Naive thymus-derived CD8-positive, alpha-beta T cell (primary cell): ENCODE results near the gene DR1. TPM values are rescaled to one million over a fixed set of nuclear protein-coding genes. Genes with fewer than 3 reads are reported as not detected.

Experiments used
- ATAC-seq, 2 donors: fragments of 150-1000 bp; cut with Tn5 transposase in 1 of 2; sonication (Bioruptor Pico), chemical (Tn5 transposase) in 1 of 2; 1 replicate in 1 of 2; 2 replicates in 1 of 2; pipeline ENCODE4 v1.10.0; 2021; ENCODE audit warnings: mild to moderate bottlenecking in 2 of 2, moderate library complexity in 2 of 2
- POLR2A ChIA-PET: fragments of 350-600 bp; sonication (Branson Sonifier 250); formaldehyde crosslinking; loops from one replicate; lab custom pipeline; 2021; ENCODE audit warnings: antibody characterized with exemption; lab: Charles Lee
- DNase-seq, 10 donors: peaks; one replicate each; pipeline versions ENCODE4 v3.0.0 to v3.0.0-alpha.2; 2020 to 2022
- H3K27ac Mint-ChIP-seq, 10 donors: one replicate each; pipeline ENCODE4 v1.8.0; 2020 to 2022; ENCODE audit warnings: mild to moderate bottlenecking in 10 of 10, mixed read lengths in 10 of 10, moderate library complexity in 4 of 10, inconsistent platforms in 1 of 10
- H3K27me3 Mint-ChIP-seq, 5 donors: one replicate each; pipeline ENCODE4 v1.8.0; 2021 to 2022; ENCODE audit warnings: mixed read lengths in 5 of 5
- H3K36me3 Mint-ChIP-seq, 3 donors: one replicate each; pipeline ENCODE4 v1.8.0; 2020 to 2022; ENCODE audit warnings: mixed read lengths in 3 of 3, mild to moderate bottlenecking in 2 of 3, inconsistent platforms in 1 of 3
- H3K4me1 Mint-ChIP-seq, 4 donors: one replicate each; pipeline ENCODE4 v1.8.0; 2021 to 2022; ENCODE audit warnings: mixed read lengths in 4 of 4
- H3K4me3 Mint-ChIP-seq, 10 donors: one replicate each; pipeline ENCODE4 v1.8.0; 2020 to 2022; ENCODE audit warnings: mild to moderate bottlenecking in 10 of 10, mixed read lengths in 10 of 10, moderate library complexity in 6 of 10, inconsistent platforms in 1 of 10
- H3K9me3 Mint-ChIP-seq, 9 donors: one replicate each; pipeline ENCODE4 v1.8.0; 2020 to 2022; ENCODE audit warnings: mixed read lengths in 9 of 9, mild to moderate bottlenecking in 3 of 9, inconsistent platforms in 1 of 9, moderate library complexity in 1 of 9
- polyA plus RNA-seq, 3 donors: library from polyadenylated mRNA; unstranded; fragments of 300-500 nt; fragmentation: Illumina TruSeq; gene quantifications; one replicate each; pipeline ENCODE4 v1.2.3, GENCODE V29; 2021
- total RNA-seq, 8 experiments: library from RNA in 2 of 8; stranded (reverse) in 2 of 8; gene quantifications; one replicate each; pipeline ENCODE4 v1.2.3 and lab custom pipeline; 2021 to 2026

Gene DR1
- total RNA-seq = 10 to 100 TPM; 65.0 to 66.7 TPM
- 10 to 100 TPM; 54.3 to 68.3 (median 66.0) TPM for polyA plus RNA-seq
- 45.3 to 165 (median 112) reads per million in 6 experiments for total RNA-seq (lab: John Stamatoyannopoulos, UW)

DNA sequence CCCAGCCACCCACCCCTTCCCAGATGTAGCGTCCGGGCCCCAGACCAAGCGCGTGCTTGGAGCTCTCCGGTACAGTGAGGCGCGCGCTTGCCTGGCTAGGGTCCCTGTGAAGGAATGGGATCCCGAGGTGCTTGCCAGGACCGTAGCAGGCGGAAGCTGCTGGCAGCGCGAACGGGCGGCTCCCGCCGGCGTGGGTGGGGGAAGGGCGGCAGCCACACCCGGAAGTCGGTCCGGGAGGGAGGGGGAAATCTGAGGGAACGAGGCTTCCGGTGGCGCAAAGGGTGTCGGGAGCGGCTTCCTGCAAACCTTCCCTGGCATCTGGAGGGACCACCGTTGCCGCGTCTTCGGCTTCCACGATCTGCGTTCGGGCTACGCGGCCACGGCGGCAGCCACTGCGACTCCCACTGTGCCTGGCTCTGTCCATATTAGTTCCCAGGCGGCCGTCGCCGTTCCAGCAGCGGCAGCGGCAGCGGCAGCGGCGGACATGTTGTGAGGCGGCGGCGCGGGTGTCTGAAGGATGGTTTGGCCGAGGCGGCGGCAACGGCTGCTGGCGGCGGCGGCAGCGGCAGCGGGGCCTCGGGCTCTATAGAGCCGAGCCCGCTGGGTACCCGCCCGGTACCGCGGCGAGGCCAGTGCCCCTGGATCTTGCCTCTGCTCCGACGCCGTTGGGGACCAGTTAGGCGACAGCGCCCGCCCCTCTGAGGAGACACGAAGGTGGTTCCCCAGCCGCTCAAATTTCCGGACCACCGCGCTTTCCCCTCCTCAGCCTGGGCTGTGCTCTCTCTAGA lies at the start of gene DR1:
TSS of gene DR1 (plus strand) at position 275 of the 788 bp plus-strand sequence. CDS start 739 bp downstream, outside the sequence.
- Mint-ChIP-seq H3K27me3 (peaks cover 0 to 2% (median 0%) of the 10 kb centered on the region in 5 donors), H3K4me3 (peak within 1 kb of the TSS; percentile 92 to 100 (median 98)), H3K36me3 (peaks cover 2 to 12% (median 6%) of the 10 kb centered on the region in 3 donors), H3K9me3 (no peaks in the 10 kb centered on the region), H3K4me1 (peaks cover 22 to 57% (median 41%) of the 10 kb centered on the region in 4 donors), H3K27ac (peak within 1 kb of the TSS; percentile 97 to 99 (median 98))
- peak; percentile 78 to 83 for ATAC-seq
- POLR2A ChIA-PET = interaction anchor here (0.5 to 2.7 kb wide), 12 partner anchors 10 to 1727 kb away, joined by 3 to 17 read pairs (median 4); partner anchors contain the start of genes ALG14, MTF2 and RPL5
- peak; percentile 82 to 95 (median 89) for DNase-seq

GRCh38 chr1:93296555-93297154 lies 49.1 kb upstream of the DR1 start:
- Mint-ChIP-seq H3K9me3 (no peaks in the 10 kb centered on the region), H3K36me3 (peaks cover 14 to 50% (median 36%) of the 10 kb centered on the region in 3 donors), H3K27me3 (no peaks in the 10 kb centered on the region), H3K4me3 (no peak overlapping the region), H3K27ac (no peak overlapping the region), H3K4me1 (peaks cover 0 to 6% (median 1%) of the 10 kb centered on the region in 4 donors)
- ATAC-seq (no peak), DNase-seq (no peak)
- POLR2A ChIA-PET = no interaction called here

- H3K36me3 Mint-ChIP-seq = peaks cover 0 to 37% (median 17%) of the 10 kb centered on the region in 3 donors
- H3K9me3 Mint-ChIP-seq = no peaks in the 10 kb centered on the region
- no peak for DNase-seq
- ATAC-seq = no peak
- H3K4me1 Mint-ChIP-seq = peaks cover 0 to 3% (median 0%) of the 10 kb centered on the region in 4 donors
- POLR2A ChIA-PET = no interaction called here
- H3K4me3 Mint-ChIP-seq = no peak overlapping the region
- no peaks in the 10 kb centered on the region for H3K27me3 Mint-ChIP-seq
- H3K27ac Mint-ChIP-seq = no peak overlapping the region
Measured at GRCh38 chr1:93301131-93301530, 44.6 kb upstream of the DR1 start.

DNA sequence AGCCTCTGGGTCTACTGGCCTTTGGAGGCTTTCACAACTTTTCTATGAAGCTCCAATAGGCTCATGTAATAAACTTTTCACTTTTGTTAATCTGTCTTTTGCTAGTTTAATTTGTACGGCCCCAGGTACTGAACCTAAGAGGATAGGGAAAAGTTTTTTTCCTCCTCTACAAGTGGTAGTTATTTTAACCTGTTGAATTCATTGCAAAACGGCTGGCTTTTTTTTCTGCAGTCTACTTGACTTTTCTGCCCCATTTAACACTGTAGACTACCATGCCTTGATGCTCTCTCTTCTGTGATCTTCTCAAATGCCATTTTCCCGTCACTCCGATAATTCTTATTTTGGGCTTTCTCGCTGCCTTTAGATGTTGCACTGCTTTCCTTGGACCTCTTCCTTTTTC lies 43.6 kb upstream of the DR1 start:
- Mint-ChIP-seq H3K27me3 (no peaks in the 10 kb centered on the region), H3K27ac (peak overlapping the region in 1 of 10 donors; percentile 17), H3K9me3 (no peaks in the 10 kb centered on the region), H3K4me1 (peaks cover 0 to 3% (median 0%) of the 10 kb centered on the region in 4 donors), H3K4me3 (no peak overlapping the region), H3K36me3 (peaks cover 0 to 37% (median 17%) of the 10 kb centered on the region in 3 donors)
- POLR2A ChIA-PET = no interaction called here
- no peak for ATAC-seq
- DNase-seq = no peak

- H3K36me3 Mint-ChIP-seq = peaks cover 0 to 22% (median 8%) of the 10 kb centered on the region in 3 donors
- H3K9me3 Mint-ChIP-seq = no peaks in the 10 kb centered on the region
- no peaks in the 10 kb centered on the region for H3K27me3 Mint-ChIP-seq
- DNase-seq = peak in 9 of 10 donors; percentile 10 to 67 (median 50)
- no peak overlapping the region for H3K4me3 Mint-ChIP-seq
- POLR2A ChIA-PET = interaction anchor here (1.0 to 1.5 kb wide), 2 partner anchors 41 to 539 kb away, joined by 3 to 6 read pairs; partner anchors contain the start of gene DR1
- no peak overlapping the region for H3K27ac Mint-ChIP-seq
- H3K4me1 Mint-ChIP-seq = peaks cover 0 to 3% (median 0%) of the 10 kb centered on the region in 4 donors
- ATAC-seq = peak; percentile 60 to 65
Measured at GRCh38 chr1:93304716-93305138, 41.0 kb upstream of the DR1 start.

DNA sequence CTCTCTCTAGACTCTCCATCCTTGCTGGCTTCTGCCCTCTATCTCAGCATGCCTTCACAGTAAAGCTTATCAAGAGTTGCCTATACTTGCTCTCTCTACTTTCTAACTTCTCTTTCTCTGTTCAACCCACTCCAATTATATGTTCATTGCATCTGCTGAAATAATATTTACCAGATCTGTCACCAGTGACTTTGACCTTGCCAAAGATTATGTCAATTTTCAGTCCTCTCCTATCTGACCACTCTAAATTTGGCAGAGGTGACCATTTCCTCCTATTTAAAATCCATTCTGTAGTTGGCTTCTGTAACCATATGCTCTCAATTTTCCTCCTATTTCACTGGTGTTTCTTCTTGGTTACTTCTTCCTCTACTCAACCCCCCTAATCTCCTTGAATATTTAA lies 38.8 kb upstream of the DR1 start:
- Mint-ChIP-seq H3K4me3 (no peak overlapping the region), H3K36me3 (peaks cover 0 to 25% (median 17%) of the 10 kb centered on the region in 3 donors), H3K27ac (no peak overlapping the region), H3K4me1 (peaks cover 0 to 4% (median 0%) of the 10 kb centered on the region in 4 donors), H3K27me3 (no peaks in the 10 kb centered on the region), H3K9me3 (no peaks in the 10 kb centered on the region)
- POLR2A ChIA-PET = no interaction called here
- no peak for DNase-seq
- no peak for ATAC-seq

DNA sequence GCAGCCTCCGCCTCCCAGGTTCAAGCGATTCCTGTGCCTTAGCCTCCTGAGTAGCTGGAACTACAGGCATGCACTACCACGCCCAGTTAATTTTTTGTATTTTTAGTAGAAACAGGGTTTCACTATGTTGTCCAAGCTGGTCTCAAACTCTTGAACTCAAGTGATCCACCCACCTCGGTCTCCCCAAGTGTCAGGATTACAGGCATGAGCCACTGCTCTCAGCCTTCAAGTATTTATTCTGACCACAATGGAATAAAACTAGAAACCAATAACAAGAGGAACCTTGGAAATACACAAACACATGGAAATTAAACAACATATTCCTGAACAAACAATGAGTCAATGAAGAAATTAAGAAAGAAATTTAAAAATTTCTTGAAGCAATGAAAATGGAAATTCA lies 32.7 kb upstream of the DR1 start:
- POLR2A ChIA-PET = no interaction called here
- Mint-ChIP-seq H3K4me3 (no peak overlapping the region), H3K36me3 (peaks cover 0 to 35% (median 34%) of the 10 kb centered on the region in 3 donors), H3K27ac (no peak overlapping the region), H3K4me1 (peaks cover 0 to 5% (median 2%) of the 10 kb centered on the region in 4 donors), H3K27me3 (no peaks in the 10 kb centered on the region), H3K9me3 (no peaks in the 10 kb centered on the region)
- no peak for ATAC-seq
- DNase-seq = no peak

DNA sequence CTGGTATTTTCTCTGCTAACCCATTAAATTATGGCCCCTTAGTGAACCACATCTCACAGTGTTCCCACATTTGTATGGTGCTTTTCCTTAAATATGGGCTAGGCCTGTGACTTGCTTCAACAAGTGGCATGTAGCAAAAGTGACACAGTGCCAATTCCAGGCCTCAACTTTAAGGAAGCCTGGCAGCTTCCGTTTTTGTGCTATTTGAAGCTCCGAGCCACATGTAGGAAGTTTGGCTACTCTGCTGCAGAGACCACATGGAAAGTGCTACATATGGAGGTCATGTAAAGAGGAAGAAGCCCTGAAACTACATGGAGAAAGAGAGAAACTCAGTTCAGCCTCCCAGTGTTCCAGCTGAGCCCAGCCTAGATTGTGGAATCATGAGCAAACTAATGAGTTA lies 28.5 kb upstream of the DR1 start:
- peaks cover 0 to 25% (median 21%) of the 10 kb centered on the region in 3 donors for H3K36me3 Mint-ChIP-seq
- POLR2A ChIA-PET = no interaction called here
- ATAC-seq (no peak), DNase-seq (no peak)
- H3K27me3 Mint-ChIP-seq = no peaks in the 10 kb centered on the region
- peaks cover 0 to 5% (median 2%) of the 10 kb centered on the region in 4 donors for H3K4me1 Mint-ChIP-seq
- no peak overlapping the region for H3K4me3 Mint-ChIP-seq
- no peaks in the 10 kb centered on the region for H3K9me3 Mint-ChIP-seq
- no peak overlapping the region for H3K27ac Mint-ChIP-seq

DNA sequence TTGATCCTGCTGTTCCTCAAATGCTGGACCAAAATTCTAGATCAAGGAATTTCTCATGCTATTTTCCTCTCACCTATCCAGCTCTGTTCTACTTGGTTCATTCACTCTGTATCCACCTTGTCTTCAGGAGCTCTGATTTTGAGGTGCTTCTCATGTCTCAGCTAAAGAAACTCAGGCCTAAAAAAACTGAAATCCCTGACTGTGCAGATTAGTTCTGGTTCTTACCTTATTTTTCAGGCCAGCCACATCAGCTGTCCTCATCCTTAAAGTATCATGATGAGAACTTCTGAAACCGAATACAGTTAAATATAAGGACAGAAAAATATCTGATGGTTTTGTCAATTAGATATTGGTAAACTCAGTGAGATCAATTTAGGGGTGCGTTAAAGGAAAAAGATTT lies 27.8 kb upstream of the DR1 start:
- H3K27ac Mint-ChIP-seq = no peak overlapping the region
- H3K36me3 Mint-ChIP-seq = peaks cover 0 to 24% (median 21%) of the 10 kb centered on the region in 3 donors
- no peaks in the 10 kb centered on the region for H3K9me3 Mint-ChIP-seq
- DNase-seq = no peak
- H3K4me1 Mint-ChIP-seq = peaks cover 0 to 5% (median 1%) of the 10 kb centered on the region in 4 donors
- no peaks in the 10 kb centered on the region for H3K27me3 Mint-ChIP-seq
- H3K4me3 Mint-ChIP-seq = no peak overlapping the region
- ATAC-seq = no peak
- POLR2A ChIA-PET = interaction anchor here (0.5 kb wide), 1 partner anchor 17 kb away, joined by 4 read pairs; no protein-coding TSS in a partner anchor

DNA sequence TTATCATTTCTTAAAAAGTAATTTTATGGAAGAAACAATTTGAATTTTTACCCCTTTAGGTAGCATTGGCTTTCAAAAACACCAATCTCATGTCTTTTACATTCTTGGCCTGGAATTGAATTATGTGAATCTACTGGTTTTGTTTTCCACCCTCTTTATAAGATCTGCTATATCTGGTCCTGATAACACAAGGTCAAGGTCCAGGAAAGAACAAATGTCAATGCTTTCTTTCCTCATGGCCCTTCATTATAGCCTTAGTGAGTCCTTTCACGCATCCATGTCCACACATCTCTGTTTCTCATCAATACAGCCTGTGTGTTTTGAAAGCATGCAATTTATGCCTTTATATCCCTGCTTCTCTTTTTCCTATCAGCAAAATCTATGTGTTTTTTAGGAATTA lies 24.0 kb upstream of the DR1 start:
- no peak overlapping the region for H3K4me3 Mint-ChIP-seq
- ATAC-seq (no peak), DNase-seq (no peak)
- H3K27me3 Mint-ChIP-seq = no peaks in the 10 kb centered on the region
- H3K27ac Mint-ChIP-seq = no peak overlapping the region
- peaks cover 0 to 5% (median 0%) of the 10 kb centered on the region in 4 donors for H3K4me1 Mint-ChIP-seq
- H3K36me3 Mint-ChIP-seq = peaks cover 0 to 12% (median 10%) of the 10 kb centered on the region in 3 donors
- H3K9me3 Mint-ChIP-seq = no peaks in the 10 kb centered on the region
- POLR2A ChIA-PET = no interaction called here

GRCh38 chr1:93322349-93322748 lies 23.4 kb upstream of the DR1 start:
- no peak for ATAC-seq
- Mint-ChIP-seq H3K4me3 (no peak overlapping the region), H3K27me3 (no peaks in the 10 kb centered on the region), H3K9me3 (no peaks in the 10 kb centered on the region), H3K27ac (no peak overlapping the region), H3K36me3 (peaks cover 0 to 12% (median 10%) of the 10 kb centered on the region in 3 donors), H3K4me1 (peaks cover 0 to 5% (median 0%) of the 10 kb centered on the region in 4 donors)
- POLR2A ChIA-PET = no interaction called here
- DNase-seq = no peak

- Mint-ChIP-seq H3K36me3 (peaks cover 0 to 8% (median 8%) of the 10 kb centered on the region in 3 donors), H3K27ac (peak overlapping the region in 1 of 10 donors; percentile 23), H3K27me3 (no peaks in the 10 kb centered on the region), H3K4me3 (no peak overlapping the region), H3K9me3 (no peaks in the 10 kb centered on the region), H3K4me1 (peaks cover 0 to 5% (median 0%) of the 10 kb centered on the region in 4 donors)
- no peak for ATAC-seq
- DNase-seq = no peak
- POLR2A ChIA-PET = interaction anchor here (0.6 kb wide), 1 partner anchor 33 kb away, joined by 3 read pairs; no protein-coding TSS in a partner anchor
Measured at GRCh38 chr1:93323185-93323820, 22.4 kb upstream of the DR1 start.
